Brain microvascular endothelial cell (primary cell): ENCODE results near the gene AGK.

ENCODE experiments used
- DNase-seq: peaks from one replicate; pipeline ENCODE4 v3.0.0-alpha.2; 2020
- H3K27ac ChIP-seq: fragments of 250-450 bp; sonication (Bioruptor Pico); 2 replicates; pipeline ENCODE4 v1.5.1; 2020; ENCODE audit warnings: mild to moderate bottlenecking, moderate library complexity
- H3K27me3 ChIP-seq: fragments of 250-450 bp; sonication (Bioruptor Pico); replicated peaks from 2 replicates; pipeline ENCODE4 v1.5.1; 2020; ENCODE audit warnings: mild to moderate bottlenecking
- H3K36me3 ChIP-seq: fragments of 250-450 bp; sonication (Bioruptor Pico); replicated peaks from 2 replicates; pipeline ENCODE4 v1.5.1; 2020; ENCODE audit warnings: mild to moderate bottlenecking
- H3K4me3 ChIP-seq: 2 replicates; pipeline ENCODE4 v1.5.1; 2011; ENCODE audit warnings: low read depth, mild to moderate bottlenecking, control low read depth, low read length, moderate library complexity
- in situ Hi-C: cut with HindIII; loops from 2 replicates; pipeline ENCODE4 v1.10.0; 2017; ENCODE audit warnings: low sequenced_read_pairs, low pct_ligation_motif_present
- TF ChIP-seq, protein P1 (sequence below): IDR thresholded peaks from 2 replicates; pipeline ENCODE4 v1.5.1; 2011; ENCODE audit warnings: low read depth, mild to moderate bottlenecking, moderate library complexity, low read length, control low read depth, inconsistent platforms; ENCODE audit errors: missing control alignments

AGK gene

DNA sequence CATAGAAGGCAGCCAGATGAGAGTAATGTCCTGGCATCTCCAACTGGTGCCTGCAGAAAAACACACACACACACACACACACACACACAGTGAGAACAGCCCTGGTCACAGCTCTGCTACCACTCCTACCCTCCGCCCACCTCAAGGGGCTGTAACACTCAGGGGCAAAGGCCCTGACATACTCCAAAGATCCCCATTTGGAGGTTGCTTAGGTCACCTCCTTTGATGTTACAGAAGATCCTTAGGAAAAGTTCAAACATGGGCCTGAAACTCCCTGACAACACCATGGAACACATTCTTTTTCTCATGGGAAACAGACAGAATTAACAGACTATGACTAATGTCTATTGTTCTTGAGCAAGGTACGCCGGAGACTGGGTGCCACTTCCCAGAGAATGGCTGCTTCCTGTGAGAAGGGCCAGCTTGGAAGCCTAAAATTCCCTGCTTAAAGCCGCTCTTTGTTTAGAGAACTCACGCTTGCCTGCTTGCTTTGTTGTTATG, 123.0 kb downstream of the AGK start:
- no peaks in the 10 kb centered on the region for H3K36me3 ChIP-seq

DNA sequence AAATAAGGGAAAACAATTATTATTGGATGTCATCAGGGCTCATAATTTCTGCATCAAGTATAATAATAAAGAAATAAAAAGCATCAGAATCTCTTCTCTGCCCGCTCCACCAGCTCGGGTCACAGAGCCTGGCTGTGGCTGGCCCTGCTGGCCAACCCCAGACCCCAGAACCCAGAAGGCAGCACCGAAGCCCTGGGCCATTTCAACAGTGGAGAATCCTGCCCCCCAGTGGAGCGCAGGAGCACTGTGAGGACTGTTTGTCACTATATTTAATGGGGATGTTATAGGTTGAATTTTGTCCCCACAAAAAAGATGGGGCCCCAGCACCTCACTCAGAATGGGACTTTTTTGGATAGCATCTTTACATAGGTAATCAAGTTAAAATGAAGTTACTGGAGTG, 123.5 kb downstream of the AGK start:
- TF ChIP-seq, protein P1, sequence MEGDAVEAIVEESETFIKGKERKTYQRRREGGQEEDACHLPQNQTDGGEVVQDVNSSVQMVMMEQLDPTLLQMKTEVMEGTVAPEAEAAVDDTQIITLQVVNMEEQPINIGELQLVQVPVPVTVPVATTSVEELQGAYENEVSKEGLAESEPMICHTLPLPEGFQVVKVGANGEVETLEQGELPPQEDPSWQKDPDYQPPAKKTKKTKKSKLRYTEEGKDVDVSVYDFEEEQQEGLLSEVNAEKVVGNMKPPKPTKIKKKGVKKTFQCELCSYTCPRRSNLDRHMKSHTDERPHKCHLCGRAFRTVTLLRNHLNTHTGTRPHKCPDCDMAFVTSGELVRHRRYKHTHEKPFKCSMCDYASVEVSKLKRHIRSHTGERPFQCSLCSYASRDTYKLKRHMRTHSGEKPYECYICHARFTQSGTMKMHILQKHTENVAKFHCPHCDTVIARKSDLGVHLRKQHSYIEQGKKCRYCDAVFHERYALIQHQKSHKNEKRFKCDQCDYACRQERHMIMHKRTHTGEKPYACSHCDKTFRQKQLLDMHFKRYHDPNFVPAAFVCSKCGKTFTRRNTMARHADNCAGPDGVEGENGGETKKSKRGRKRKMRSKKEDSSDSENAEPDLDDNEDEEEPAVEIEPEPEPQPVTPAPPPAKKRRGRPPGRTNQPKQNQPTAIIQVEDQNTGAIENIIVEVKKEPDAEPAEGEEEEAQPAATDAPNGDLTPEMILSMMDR: peak; percentile 78
- no peaks in the 10 kb centered on the region for H3K36me3 ChIP-seq
- peak overlapping the region; percentile 71 for H3K27ac ChIP-seq
- in situ Hi-C loops: no loop called here
- H3K4me3 ChIP-seq: no peak overlapping the region
- no peak for DNase-seq
- H3K27me3 ChIP-seq: no peaks in the 10 kb centered on the region

More for the DNA sequence above, 123.0 kb downstream of the AGK start:
- peak; percentile 48 for DNase-seq
- Histone ChIP-seq H3K4me3 (no peak overlapping the region), H3K27ac (peak overlapping the region; percentile 71), H3K27me3 (no peaks in the 10 kb centered on the region)
- TF ChIP-seq, protein P1: no peak
- in situ Hi-C loops: no loop called here

DNA sequence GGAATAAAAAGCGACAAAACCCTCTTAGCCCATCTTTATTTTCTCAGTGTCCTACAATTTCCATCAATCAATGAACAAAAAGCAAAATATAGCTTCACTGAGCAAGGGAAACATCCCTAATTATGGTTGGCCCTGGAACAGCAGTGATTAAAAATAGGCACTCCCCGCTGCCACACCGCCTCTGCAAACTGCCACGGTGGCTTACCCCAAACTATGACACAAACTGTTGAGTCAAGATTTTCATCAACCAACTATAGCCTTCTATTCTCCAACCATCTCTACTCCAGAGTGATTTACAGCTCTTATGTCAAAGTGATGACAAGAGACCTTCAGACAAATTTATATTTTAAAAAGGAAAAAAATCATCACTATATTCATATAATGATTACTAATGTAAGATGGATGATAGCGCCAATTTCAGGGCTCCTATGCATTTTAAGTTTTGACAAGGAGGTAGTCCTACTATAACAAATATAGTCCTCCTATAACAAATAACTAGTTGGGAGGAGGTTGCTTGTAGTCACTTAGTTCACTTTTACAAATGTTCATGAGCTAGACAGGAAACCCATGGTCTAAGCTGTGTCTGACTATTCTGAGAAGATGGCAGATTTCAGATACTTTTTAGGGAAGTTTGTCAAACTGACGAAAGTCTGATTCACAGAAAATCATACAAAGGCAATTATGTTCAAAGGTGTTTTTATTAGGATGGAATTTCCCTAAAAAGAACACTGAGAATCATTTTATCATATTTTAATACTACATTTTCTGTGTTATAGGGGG, 124.4 kb downstream of the AGK start:
- DNase-seq: no peak
- Histone ChIP-seq H3K4me3 (no peak overlapping the region), H3K27me3 (no peaks in the 10 kb centered on the region), H3K27ac (no peak overlapping the region), H3K36me3 (no peaks in the 10 kb centered on the region)
- TF ChIP-seq, protein P1: no peak
- in situ Hi-C loops: no loop called here

DNA sequence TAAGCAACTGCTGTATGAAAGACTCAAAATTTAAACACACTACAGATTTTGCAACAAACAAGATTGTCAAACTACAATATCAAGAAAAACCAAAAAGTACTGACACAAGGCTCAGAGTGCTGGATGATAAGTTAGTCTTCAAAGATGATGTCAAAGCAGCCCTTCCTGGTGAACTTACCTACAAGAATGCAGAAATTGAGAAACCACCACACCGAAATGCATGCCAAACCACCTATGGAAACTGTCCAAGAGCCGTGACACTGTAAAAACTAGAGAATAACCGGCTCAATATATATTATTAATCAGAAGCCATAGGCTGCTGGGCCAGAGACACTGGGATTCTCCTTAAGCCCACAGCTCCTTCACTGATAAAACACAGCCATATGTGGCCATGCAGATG, 125.4 kb downstream of the AGK start:
- in situ Hi-C loops: no loop called here
- no peaks in the 10 kb centered on the region for H3K36me3 ChIP-seq
- H3K27ac ChIP-seq: no peak overlapping the region
- TF ChIP-seq, protein P1: no peak
- no peaks in the 10 kb centered on the region for H3K27me3 ChIP-seq
- no peak overlapping the region for H3K4me3 ChIP-seq
- no peak for DNase-seq

DNA sequence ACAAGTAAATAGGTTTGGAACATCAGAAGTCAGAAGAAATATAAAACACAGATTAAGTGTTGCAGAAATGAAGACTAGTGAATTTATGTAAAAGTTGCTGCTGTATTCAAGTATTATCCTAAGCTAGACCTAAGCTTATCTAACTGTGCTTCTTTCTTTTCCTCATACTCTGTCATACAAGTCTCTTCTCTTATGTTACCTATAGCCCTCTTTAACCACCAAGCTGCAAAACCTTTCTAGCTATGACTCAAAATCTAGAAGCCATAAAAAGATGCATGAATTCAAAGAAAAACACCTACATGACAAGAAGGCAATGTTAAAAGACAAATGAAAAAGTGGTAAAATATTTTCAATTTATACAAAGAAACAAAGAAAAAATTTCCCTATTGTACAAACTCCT, 127.8 kb downstream of the AGK start:
- no peak for DNase-seq
- Histone ChIP-seq H3K27ac (no peak overlapping the region), H3K27me3 (no peaks in the 10 kb centered on the region), H3K4me3 (no peak overlapping the region), H3K36me3 (no peaks in the 10 kb centered on the region)
- TF ChIP-seq, protein P1: no peak
- in situ Hi-C loops: no loop called here
